Stromal cell of bone marrow (primary cell): ENCODE measurements around the gene SGTA.

ENCODE experiments used
- DNase-seq: peaks from one replicate; pipeline ENCODE4 v3.0.0-alpha.2; 2012; ENCODE audit warnings: low read depth

Gene SGTA

DNA sequence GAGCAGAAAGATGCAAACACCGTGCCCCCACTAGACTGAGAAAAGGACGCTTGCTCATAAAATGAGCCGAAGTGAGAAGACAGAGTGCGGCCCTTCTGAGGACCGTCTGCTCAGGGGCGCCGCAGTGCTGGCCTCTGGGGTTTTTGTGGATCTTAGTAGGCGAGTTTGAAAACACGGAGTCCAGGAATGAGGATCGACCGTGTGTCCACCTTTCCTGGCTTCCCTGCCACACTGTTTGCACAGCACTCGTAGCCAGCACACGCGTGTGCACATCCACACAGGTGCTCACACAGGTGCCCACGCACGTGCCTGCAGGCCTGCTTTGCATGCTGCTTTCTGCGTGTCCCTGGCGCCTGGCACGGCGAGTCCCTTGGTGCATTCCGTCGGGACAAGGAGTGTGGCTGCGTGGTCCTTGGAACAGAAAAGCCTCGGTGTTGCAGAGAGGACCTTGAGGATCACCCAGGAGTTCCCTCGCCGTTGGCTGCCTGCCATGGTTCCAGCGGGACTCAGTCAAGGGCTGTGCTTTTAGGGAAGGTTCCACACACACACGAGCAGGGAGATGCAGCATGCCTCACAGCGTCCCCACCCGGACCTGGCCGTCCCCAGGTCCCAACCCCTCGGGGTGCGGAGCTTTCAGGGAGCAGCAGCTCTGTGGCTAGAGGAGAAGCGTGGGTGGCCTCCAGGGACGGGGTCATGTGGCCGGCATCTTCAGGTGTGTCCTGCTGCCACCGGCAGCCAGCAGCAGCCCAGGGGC, 26.5 kb upstream of the SGTA start:
- DNase-seq: no peak

GRCh38 chr19:2808129-2808941, 25.3 kb upstream of the SGTA start:
- no peak for DNase-seq

GRCh38 chr19:2807379-2808128, 24.5 kb upstream of the SGTA start:
- DNase-seq: no peak

DNA sequence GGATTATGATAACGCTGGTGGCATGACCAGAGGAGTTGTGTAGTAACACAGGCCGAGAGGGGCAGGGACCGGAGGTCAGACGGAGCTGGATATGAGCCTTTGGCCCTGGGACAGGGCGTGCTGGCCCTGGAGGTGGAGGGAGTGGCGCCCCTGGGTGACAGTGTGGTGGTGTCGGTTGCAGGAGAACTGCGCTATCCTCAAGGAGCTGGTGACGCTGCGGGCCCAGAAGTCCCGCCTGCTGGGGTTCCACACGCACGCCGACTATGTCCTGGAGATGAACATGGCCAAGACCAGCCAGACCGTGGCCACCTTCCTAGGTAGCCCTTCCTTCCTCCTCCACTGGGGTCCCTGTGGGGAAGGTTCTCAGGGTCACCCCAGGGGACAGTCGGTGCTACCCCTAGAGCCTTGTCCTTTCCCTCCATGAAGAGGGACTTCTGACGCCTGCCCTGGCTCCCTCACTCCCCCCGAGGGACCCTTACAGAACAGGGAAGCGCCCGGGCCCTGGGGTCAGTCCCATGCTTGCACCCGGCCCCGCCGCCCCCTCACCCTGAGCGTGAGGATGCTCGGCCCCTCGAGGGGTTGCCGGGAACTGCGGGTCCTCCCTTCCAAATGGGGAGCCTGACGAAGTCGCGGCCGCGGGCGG, 23.8 kb upstream of the SGTA start:
- no peak for DNase-seq

GRCh38 chr19:2805991-2806649, 23.0 kb upstream of the SGTA start:
- DNase-seq: no peak

DNA sequence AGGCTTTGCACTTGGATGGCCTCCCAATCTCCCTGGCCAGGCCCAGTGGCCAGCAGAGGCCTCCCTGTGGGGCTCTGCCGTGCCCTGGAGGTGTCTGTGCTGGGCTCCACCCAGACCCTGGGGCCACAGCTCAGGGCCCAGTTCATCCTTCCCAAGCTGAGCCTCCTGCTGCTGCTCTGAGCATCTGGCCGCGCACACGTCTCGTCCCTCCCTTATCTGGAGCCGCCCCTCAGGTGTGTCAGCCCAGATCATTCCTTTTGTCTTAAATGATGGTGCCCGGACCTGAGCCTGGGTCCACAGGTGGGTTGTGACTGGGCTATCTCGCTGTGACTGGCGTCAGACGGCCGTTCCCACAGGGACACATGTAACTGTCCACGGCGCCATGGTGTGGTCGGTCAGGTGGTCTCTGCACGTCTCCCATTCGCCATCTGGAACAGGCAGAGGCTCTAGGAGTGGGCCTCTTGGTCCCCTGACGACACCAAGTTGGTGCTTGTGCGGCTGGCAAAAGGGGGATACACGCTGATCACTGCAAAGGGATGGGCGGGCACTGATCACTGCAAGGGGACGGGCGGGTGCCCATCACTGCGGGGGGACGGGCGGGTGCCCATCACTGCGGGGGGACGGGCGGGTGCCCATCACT, 22.3 kb upstream of the SGTA start:
- no peak for DNase-seq

- DNase-seq: no peak
Observed at GRCh38 chr19:2804156-2805004, 21.3 kb upstream of the SGTA start.

GRCh38 chr19:2803486-2804155, 20.5 kb upstream of the SGTA start:
- no peak for DNase-seq

- no peak for DNase-seq
Observed at GRCh38 chr19:2802826-2803225, 19.8 kb upstream of the SGTA start.

- DNase-seq: no peak
Observed at GRCh38 chr19:2800506-2800905, 17.4 kb upstream of the SGTA start.

DNA sequence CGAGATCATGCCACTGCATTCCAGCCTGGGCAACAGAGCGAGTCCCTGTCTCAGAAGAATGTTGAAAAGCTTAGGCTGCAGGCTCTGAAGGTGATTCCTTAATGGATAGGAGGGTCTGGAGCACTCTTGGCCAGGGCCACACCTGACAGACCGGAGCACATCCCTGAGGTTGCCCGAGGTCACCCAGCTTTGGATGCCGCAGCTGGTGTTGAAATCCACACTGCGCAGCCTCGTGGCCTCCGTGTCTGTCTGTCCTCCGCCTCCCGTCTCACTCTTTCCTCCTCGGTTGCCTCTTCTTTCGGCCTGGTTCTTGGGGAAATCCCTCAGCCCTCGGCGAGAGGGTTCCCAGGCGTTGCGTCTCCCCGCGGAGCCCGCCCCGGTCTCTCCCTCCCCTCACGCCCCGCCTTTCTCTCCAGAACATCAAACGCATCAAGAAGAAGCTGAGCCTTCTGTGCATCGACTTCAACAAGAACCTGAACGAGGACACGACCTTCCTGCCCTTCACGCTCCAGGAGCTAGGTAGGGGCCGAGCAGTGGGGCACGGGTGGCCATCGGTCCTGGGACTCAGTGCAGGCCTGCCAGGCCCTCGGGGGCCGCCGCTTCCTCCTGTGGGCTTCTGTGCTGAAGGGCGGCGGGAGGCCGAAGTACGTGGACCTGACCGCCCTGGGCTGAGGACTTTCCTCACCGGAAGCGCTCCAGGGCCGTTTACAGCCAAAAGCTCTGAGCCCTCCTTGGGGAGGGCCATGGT, 16.4 kb upstream of the SGTA start:
- no peak for DNase-seq

DNA sequence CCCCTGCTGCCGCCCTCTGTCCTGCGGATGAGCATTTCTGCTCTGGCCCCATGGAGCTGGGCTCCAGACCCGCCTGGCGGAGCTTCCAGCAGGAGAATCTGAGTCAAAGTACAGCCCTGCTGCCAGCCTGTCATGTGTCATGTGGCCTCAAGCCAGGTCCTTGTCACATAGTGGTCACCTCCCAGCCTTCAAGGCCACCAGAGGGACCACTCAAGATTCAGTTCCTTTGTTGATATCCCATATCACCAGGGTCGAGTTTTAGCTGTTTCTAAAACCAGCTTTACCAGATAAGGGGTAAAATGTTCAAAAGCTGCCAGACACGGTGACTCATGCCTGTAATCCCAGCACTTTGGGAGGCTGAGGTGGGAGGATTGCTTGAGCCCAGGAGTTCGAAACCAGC, 15.7 kb upstream of the SGTA start:
- DNase-seq: no peak

DNA sequence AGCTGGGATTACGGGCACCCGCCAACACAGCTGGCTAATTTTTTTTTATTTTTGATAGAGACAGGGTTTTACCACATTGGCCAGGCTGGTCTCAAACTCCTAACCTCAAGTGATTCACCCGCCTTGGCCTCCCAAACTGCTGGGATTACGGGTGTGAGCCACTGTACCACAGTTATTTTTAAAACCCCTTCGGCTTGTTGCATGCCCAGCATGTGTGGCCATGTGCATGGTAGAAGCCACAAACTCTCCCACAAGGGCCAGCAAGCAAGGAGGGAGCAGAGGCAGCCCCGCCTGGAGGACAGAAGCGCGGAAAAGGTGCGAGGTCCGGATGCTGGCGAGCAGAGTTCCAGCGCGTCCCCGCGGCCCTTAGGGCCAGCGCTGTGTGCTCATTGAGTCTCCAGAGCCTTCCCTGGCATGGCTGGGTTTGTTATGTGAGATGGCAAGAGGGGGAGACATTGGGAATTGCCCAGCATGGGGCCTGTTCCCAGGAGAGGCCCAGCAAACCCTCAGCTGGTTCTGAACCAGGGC, 15.1 kb upstream of the SGTA start:
- DNase-seq: no peak

- no peak for DNase-seq
Observed at GRCh38 chr19:2797280-2797679, 14.2 kb upstream of the SGTA start.

- no peak for DNase-seq
Observed at GRCh38 chr19:2796659-2797266, 13.7 kb upstream of the SGTA start.

DNA sequence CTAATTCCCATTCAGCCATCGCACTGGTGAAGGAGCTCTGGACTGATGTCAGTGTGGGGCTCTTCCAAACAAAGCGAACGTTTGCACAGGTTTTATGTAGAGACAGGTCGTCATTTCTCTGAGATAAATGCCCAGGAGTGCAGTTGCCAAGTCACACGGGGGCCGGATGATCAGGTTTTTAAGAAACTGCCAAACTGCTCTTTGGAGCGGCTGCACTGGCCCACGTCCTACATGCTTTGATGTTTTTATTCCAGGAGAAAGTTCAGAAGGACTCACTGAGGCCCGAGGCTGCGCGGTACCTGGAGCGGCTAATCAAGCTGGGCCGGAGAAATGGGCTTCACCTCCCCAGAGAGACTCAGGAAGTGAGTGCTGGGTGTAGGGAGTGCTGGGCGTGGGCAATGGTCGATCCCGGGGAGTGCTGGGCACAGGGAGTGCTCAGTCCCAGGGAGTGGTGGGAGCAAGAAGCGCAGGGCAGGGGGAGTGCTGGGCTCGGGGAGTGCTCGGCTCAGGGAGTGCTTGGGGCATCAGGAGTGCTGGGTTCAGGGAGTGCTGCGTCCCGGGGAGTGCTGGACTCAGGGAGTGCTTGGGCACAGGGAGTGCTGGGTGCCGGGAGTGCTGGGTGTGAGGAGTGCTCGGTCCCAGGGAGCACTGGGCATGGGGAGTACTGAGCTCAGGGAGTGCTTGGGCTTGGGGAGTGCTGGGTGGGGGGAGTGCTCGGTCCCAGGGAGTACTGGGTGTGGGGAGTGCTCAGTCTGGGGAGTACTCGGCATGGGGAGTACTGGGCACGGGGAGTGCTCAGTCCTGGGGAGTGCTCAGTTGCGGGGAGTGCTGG, 13.0 kb upstream of the SGTA start:
- DNase-seq: no peak

- no peak for DNase-seq
Observed at GRCh38 chr19:2793577-2793976, 10.5 kb upstream of the SGTA start.
